ENCODE measurements around the gene MIAT. TPM values are rescaled to one million over a fixed set of nuclear protein-coding genes. Genes with fewer than 3 reads are reported as not detected.

Gene MIAT
- total RNA-seq, 4 donors from 2014 or later: 0.49 to 1.5 (median 0.93) TPM

DNA sequence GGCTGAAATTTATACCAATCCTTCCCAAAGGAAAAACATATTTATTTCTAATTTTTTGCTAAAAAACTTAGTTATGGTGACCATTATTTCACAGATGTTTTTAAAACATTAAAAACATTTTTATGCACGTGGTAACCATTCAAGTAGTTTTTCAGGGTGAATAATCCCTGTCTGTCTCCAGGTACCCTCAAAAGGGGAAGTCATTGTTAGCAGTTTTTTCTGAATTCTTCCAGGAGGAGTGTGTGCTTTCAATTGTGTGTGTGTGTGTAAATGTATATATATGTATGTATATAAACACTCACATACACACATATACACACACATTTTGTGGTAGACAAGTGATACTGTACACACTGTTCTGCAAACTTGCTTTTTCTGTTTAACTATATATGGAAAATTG is 43.9 kb downstream of the MIAT start:
- TF ChIP-seq, protein P1, sequence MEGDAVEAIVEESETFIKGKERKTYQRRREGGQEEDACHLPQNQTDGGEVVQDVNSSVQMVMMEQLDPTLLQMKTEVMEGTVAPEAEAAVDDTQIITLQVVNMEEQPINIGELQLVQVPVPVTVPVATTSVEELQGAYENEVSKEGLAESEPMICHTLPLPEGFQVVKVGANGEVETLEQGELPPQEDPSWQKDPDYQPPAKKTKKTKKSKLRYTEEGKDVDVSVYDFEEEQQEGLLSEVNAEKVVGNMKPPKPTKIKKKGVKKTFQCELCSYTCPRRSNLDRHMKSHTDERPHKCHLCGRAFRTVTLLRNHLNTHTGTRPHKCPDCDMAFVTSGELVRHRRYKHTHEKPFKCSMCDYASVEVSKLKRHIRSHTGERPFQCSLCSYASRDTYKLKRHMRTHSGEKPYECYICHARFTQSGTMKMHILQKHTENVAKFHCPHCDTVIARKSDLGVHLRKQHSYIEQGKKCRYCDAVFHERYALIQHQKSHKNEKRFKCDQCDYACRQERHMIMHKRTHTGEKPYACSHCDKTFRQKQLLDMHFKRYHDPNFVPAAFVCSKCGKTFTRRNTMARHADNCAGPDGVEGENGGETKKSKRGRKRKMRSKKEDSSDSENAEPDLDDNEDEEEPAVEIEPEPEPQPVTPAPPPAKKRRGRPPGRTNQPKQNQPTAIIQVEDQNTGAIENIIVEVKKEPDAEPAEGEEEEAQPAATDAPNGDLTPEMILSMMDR (IDR thresholded peaks at IDR 0.05; ENCODE audit: low read depth): no peak

DNA sequence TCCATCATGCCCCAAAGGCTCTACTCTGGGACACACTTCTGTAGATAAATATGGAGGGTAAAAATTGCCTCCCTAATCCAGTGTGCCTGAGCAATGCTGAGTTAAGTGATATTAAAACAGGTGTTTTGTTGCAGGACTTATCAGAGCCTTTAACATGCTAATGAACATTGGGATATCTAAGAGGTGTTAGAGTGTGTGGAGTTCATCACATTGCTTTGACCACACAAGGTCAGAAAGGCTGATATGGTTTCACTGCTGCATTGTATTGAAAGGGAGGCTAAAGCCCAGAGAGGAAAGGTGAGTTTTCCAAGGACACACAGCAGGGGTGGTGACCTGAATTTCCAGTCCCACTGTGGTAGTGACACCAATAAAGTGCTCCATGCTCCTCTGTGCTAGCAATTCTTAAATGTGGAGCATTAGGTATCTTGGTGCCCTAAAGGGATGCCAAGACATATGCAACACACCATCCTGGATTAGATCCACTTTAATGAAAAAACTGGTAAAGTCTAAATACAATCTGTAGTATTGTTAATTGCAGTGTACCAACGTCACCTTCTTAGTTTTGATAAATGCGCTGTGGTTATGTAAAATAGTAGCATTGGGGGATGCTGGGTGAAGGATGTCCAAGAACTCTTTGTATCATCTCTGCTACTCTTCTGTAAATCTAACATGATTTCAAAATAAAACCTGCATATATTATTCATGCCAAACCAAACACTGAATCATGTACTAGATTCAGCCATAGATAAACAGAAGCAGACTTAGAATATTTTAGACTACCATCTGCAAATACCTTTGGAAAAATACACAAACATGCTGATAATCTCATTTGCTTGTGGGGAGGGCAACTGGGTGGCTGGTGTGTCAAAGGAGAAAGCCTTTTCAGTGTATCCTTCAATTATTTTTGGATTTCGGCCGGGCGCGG is 45.8 kb downstream of the MIAT start:
- TF ChIP-seq, protein P1 (IDR thresholded peaks at IDR 0.05; ENCODE audit: low read depth): no peak

DNA sequence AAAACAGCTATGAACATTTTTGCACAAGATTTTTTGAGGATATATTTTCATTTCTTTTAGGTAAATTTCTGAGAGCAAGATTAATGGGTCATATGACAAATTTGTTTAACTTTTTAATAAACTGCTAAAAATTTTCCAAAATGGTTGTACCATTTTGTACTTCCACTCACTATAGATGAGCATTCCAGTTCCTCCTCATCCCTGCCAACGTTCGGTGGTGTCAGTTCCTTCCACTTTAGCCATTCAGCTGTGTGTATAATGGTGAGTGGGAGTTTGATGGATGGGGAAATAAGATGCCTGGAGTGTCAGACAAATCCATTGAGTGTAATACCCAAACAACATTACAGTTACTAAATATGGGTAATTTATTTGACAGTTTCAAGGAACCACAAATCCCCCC is 49.7 kb downstream of the MIAT start:
- TF ChIP-seq, protein P1 (IDR thresholded peaks at IDR 0.05; ENCODE audit: low read depth): no peak

DNA sequence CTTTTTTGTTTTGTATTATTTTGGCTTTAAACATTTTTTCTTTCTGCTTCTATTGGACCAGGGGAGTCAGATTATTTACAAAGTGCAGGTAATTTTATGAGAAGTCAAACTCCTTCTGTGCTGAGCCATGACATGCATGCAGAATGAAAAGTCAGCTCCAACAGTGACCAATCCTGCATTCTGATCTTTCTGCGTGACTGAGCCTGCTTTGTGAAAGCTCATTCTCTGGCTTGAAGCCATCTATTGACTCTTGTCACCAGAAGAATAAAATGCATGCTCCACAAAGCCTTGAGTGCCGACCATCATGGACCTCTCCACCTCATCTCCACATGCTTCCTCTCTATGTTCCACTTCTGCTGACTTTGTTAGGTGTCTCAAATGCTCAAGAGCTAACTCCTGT is 50.2 kb downstream of the MIAT start:
- TF ChIP-seq, protein P1 (IDR thresholded peaks at IDR 0.05; ENCODE audit: low read depth): no peak

DNA sequence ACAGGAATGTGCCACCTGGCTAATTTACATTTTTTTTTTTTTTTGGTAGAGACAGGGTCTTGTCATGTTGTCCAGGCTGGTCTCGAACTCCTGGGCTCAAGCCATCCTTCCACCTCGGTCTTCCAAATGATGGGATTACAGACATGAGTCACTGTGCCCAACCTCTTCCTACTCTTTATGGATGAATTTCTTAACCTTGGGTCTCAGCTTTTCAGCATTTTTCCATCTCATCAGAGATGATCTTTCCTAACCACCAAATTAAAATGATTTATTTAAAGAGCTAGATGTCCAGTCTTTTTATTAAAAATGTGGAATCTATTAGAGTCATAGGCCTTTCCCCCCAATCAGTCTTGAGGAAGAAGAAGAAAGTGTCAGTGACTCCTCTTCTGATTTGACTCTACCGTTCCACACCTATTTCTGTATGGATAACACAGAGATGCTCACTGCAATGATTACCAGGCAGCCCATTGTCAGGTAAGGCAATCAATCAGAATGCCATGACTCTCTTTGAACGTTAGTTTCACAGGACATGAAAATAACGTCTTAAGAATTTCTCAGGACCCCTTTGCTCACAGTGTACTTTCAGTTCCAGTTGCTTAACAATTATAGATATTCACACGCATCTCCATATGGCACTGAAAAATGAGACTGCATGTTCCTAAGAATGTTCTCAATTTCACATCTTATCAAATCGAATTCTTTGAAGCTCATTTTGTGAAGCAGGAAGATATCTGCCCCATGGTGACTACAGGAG is 51.0 kb downstream of the MIAT start:
- TF ChIP-seq, protein P1 (IDR thresholded peaks at IDR 0.05; ENCODE audit: low read depth): no peak

DNA sequence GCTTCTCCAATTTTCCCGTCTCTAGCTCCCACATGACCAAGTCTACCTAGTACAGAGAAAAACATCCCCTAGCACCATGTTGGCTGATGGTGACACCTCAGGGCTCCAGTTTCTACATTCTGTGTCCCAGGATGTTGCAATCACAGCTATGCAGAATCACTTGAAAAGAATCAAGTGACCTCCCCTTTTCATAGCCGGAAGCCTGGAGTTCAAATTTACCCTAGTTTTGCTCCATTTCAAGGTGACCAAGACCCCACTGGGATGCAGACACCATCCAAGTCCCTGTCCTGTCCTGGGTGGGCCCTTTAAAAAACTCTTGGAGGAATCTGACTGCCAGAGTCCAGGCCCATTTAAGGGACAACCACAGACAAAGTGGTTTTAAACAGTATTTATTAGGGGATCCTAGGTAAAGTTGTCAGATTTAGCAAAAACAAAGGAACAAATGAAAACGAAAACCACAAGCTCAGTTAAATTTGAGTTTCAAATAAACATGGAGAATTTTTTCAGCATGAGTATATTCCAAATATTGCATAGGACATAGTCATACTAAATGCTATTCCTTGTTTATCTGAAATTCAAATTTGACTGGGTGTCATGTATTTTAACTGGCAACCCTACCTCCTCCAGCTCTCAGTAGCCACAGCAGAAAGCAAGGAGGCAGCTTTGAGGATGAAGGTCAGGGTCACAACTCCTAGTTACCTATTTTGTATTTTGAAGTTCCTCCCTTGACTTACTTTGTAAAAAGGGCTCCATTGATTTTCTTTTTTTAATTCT is 52.4 kb downstream of the MIAT start:
- TF ChIP-seq, protein P1 (IDR thresholded peaks at IDR 0.05; ENCODE audit: low read depth): no peak

Measured in subcutaneous adipose tissue (tissue), 4 donors.